SK-N-SH (cell line): ENCODE measurements around the gene SSMEM1. TPM values are rescaled to one million over a fixed set of nuclear protein-coding genes. Genes with fewer than 3 reads are reported as not detected.

Source experiments
- CTCF ChIA-PET: fragments of 300-600, 350-600 bp; formaldehyde crosslinking; extraction: SDS; loops from one replicate; lab custom pipeline; 2021; lab: Yijun Ruan, JAX
- POLR2A ChIA-PET: fragments of 350-600 bp; sonication (Branson Sonifier 250); formaldehyde crosslinking; extraction: SDS; loops from one replicate; lab custom pipeline; 2020; ENCODE audit warnings: antibody characterized with exemption, inconsistent platforms; lab: Yijun Ruan, JAX
- DNase-seq: peaks from one replicate; pipeline ENCODE4 v3.0.0; 2012
- H2AFZ ChIP-seq: fragments of 200-600 bp; sonication (generic); 2 replicates; pipeline ENCODE4 v1.8.1; 2016; ENCODE audit warnings: antibody characterized with exemption, mild to moderate bottlenecking, low read depth
- H3F3A ChIP-seq: fragments of 200-600 bp; sonication (generic); replicated peaks from 2 replicates; pipeline ENCODE3; 2016; ENCODE audit warnings: antibody characterized with exemption, mild to moderate bottlenecking; ENCODE audit not compliant: insufficient read depth
- H3K27ac ChIP-seq, 2 experiments: fragments of 200-500 bp in 1 of 2; fragments of 200-600 bp in 1 of 2; sonication (Bioruptor generic) in 1 of 2; sonication (generic), shearing (Covaris generic) in 1 of 2; 2 replicates each; pipeline versions ENCODE4 v1.5.1 to v1.6.1; 2014 to 2016; ENCODE audit warnings: low read depth in 2 of 2, inconsistent platforms in 1 of 2, low read length in 1 of 2, mild to moderate bottlenecking in 1 of 2, mixed read lengths in 1 of 2
- H3K27me3 ChIP-seq: fragments of 200-600 bp; sonication (generic), shearing (Covaris generic); 2 replicates; pipeline ENCODE4 v1.6.1; 2016; ENCODE audit warnings: mixed run types; ENCODE audit not compliant: insufficient read depth
- H3K36me3 ChIP-seq, 2 experiments: fragments of 200-500 bp in 1 of 2; fragments of 200-600 bp in 1 of 2; sonication (Bioruptor generic) in 1 of 2; sonication (generic) in 1 of 2; replicated peaks in 1 of 2; 2 replicates each; pipeline versions ENCODE3 to v1.5.1; 2014 to 2016; ENCODE audit warnings: low read length in 1 of 2, mild to moderate bottlenecking in 1 of 2; ENCODE audit not compliant: insufficient read depth in 2 of 2, control insufficient read depth in 1 of 2
- H3K4me1 ChIP-seq, 2 experiments: fragments of 200-500 bp in 1 of 2; fragments of 200-600 bp in 1 of 2; sonication (Bioruptor generic) in 1 of 2; sonication (generic), shearing (Covaris generic) in 1 of 2; 2 replicates each; pipeline versions ENCODE4 v1.5.1 to v1.6.1; 2014 to 2016; ENCODE audit warnings: low read depth in 1 of 2, low read length in 1 of 2, mixed run types in 1 of 2; ENCODE audit not compliant: insufficient read depth in 2 of 2, control insufficient read depth in 1 of 2
- H3K4me2 ChIP-seq: fragments of 200-600 bp; sonication (generic), shearing (Covaris generic); 2 replicates; pipeline ENCODE4 v1.6.1; 2017; ENCODE audit warnings: mixed run types
- H3K4me3 ChIP-seq, 2 experiments: fragments of 200-500 bp in 1 of 2; fragments of 200-600 bp in 1 of 2; sonication (Bioruptor generic) in 1 of 2; sonication (generic), shearing (Covaris generic) in 1 of 2; 2 replicates each; pipeline versions ENCODE4 v1.5.1 to v1.8.1; 2014 to 2016; ENCODE audit warnings: low read depth in 2 of 2, inconsistent platforms in 1 of 2, low read length in 1 of 2, mild to moderate bottlenecking in 1 of 2, mixed read lengths in 1 of 2, moderate library complexity in 1 of 2
- H3K79me2 ChIP-seq: fragments of 200-600 bp; sonication (generic); 2 replicates; pipeline ENCODE4 v1.8.1; 2017; ENCODE audit warnings: mild to moderate bottlenecking; ENCODE audit not compliant: insufficient read depth
- H3K9ac ChIP-seq: fragments of 200-600 bp; sonication (generic); 2 replicates; pipeline ENCODE4 v1.6.1; 2017; ENCODE audit warnings: mixed run types
- H3K9me2 ChIP-seq: fragments of 200-600 bp; sonication (generic); 2 replicates; pipeline ENCODE4 v1.6.1; 2017; ENCODE audit warnings: mixed run types
- H3K9me3 ChIP-seq: fragments of 200-600 bp; sonication (generic); 2 replicates; pipeline ENCODE4 v1.6.1; 2017; ENCODE audit warnings: mixed run types, mild to moderate bottlenecking, moderate library complexity
- H4K20me1 ChIP-seq: fragments of 200-600 bp; sonication (generic); 2 replicates; pipeline ENCODE4 v1.6.1; 2017; ENCODE audit warnings: mild to moderate bottlenecking, mixed run types; ENCODE audit not compliant: insufficient read depth
- ELF1 ChIP-seq: IDR thresholded peaks from 2 replicates; pipeline ENCODE4 v1.4.0; 2012
- FOXJ3 ChIP-seq: sonication (generic); formaldehyde crosslinking; IDR thresholded peaks from 2 replicates; pipeline ENCODE4 v1.5.1; 2020; ENCODE audit warnings: mild to moderate bottlenecking, missing genetic modification reagents
- FOXM1 ChIP-seq: IDR thresholded peaks from 2 replicates; pipeline ENCODE4 v1.4.0; 2012; ENCODE audit warnings: low read depth, mild to moderate bottlenecking
- GABPA ChIP-seq: IDR thresholded peaks from 2 replicates; pipeline ENCODE4 v1.4.0; 2012; ENCODE audit warnings: low read depth, mild to moderate bottlenecking
- MXI1 ChIP-seq: IDR thresholded peaks from 2 replicates; pipeline ENCODE4 v1.6.1; 2012; ENCODE audit warnings: mild to moderate bottlenecking, low read depth, low read length, improper control_type of control experiment
- NFIC ChIP-seq: IDR thresholded peaks from 2 replicates; pipeline ENCODE4 v1.4.0; 2012; ENCODE audit warnings: borderline replicate concordance
- PBX3 ChIP-seq: IDR thresholded peaks from 2 replicates; pipeline ENCODE4; 2012
- RAD21 ChIP-seq: IDR thresholded peaks from 2 replicates; pipeline ENCODE4 v1.6.1; 2012; ENCODE audit warnings: mild to moderate bottlenecking, low read length
- RCOR1 ChIP-seq: fragments of 150-350 bp; IDR thresholded peaks from 2 replicates; pipeline ENCODE4 v1.6.1; 2017; ENCODE audit warnings: antibody characterized with exemption, low read length
- RFX5 ChIP-seq: IDR thresholded peaks from 2 replicates; pipeline ENCODE4 v1.6.1; 2012; ENCODE audit warnings: mild to moderate bottlenecking, improper control_type of control experiment, low read length
- SIN3A ChIP-seq: IDR thresholded peaks from 2 replicates; pipeline ENCODE4 v1.6.1; 2012; ENCODE audit warnings: low read depth, mild to moderate bottlenecking, low read length, moderate library complexity, borderline replicate concordance
- SMC3 ChIP-seq: IDR thresholded peaks from 2 replicates; pipeline ENCODE4 v1.6.1; 2012; ENCODE audit warnings: low read depth, low read length, improper control_type of control experiment
- TAF1 ChIP-seq: IDR thresholded peaks from 2 replicates; pipeline ENCODE4 v1.6.1; 2012; ENCODE audit warnings: low read depth, mild to moderate bottlenecking, low read length, moderate library complexity, borderline replicate concordance
- TEAD4 ChIP-seq: IDR thresholded peaks from 2 replicates; pipeline ENCODE4 v1.4.0; 2012; ENCODE audit warnings: mild to moderate bottlenecking, borderline replicate concordance; ENCODE audit not compliant: insufficient read depth
- USF1 ChIP-seq: IDR thresholded peaks from 2 replicates; pipeline ENCODE4 v1.4.0; 2012; ENCODE audit warnings: low read depth, borderline replicate concordance
- YY1 ChIP-seq: IDR thresholded peaks from 2 replicates; pipeline ENCODE4 v1.4.0; 2012; ENCODE audit warnings: low read depth, mild to moderate bottlenecking
- ZBTB33 ChIP-seq: IDR thresholded peaks from 2 replicates; pipeline ENCODE4 v1.4.0; 2012; ENCODE audit warnings: low read depth, borderline replicate concordance
- WGBS: methylation state at CpG from one replicate; pipeline ENCODE4 v1.1.6; 2017; ENCODE audit warnings: low lambda C conversion rate; 5-methylcytosine and 5-hydroxymethylcytosine counted together
- polyA plus RNA-seq, 3 experiments: library from polyadenylated mRNA; depleted of rRNA; stranded (reverse); fragments of >200 nt; gene quantifications; 2 replicates each; pipeline ENCODE4 v1.2.3, GENCODE V29; 2012
- TF ChIP-seq, protein P1 (sequence below): IDR thresholded peaks from 2 replicates; pipeline ENCODE4 v1.6.1; 2012; ENCODE audit warnings: mild to moderate bottlenecking, low read depth, low read length, moderate library complexity
- TF ChIP-seq, protein P2 (sequence below): fragments of 200-600 bp; sonication (generic); IDR thresholded peaks from 2 replicates; pipeline ENCODE4 v1.6.1; 2017; ENCODE audit warnings: antibody characterized with exemption, mild to moderate bottlenecking, moderate library complexity

The SSMEM1 gene
- polyA plus RNA-seq, 1 of the 3 experiments (the other 2 are of a cell fraction), result not detected

DNA sequence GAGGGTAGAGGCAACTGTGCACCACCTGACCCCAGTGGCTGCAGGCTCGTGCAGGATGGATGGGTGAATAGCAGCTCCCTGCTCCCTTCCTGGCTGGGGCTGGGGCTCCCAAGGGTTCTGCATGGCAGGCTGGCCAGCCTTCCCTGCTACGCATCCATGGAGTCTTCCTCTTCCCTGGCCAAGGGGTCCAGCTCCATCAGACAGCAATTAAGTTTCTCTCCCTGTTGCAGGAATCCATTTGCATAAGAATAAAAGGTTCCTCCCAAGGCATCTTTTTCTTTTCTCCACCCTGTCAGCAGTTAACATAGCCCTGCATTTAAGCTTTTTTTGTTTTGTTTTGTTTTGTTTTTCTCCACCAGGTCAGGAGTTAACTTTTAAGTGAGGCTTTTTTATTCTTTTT is 49.0 kb downstream of the SSMEM1 start:
- no peak overlapping the region for H3K4me3 ChIP-seq
- no peaks in the 10 kb centered on the region for H3K4me1 ChIP-seq
- H3K27ac ChIP-seq, result no peak overlapping the region
- no peaks in the 10 kb centered on the region for H3K27me3 ChIP-seq
- ChIA-PET CTCF (interaction anchor here (0.7 to 2.5 kb wide), 4 partner anchors 21 to 575 kb away, joined by 3 to 12 read pairs (median 3); no protein-coding TSS in a partner anchor), POLR2A (no interaction called here)
- H3K9me2 ChIP-seq, result no peaks in the 10 kb centered on the region
- H2AFZ ChIP-seq, result no peak overlapping the region
- no peak overlapping the region for H3K9ac ChIP-seq
- H3F3A ChIP-seq, result no peaks in the 10 kb centered on the region
- peaks cover 36% of the 10 kb centered on the region for H3K9me3 ChIP-seq
- no peak for TF ChIP-seq RAD21
- no peak for TF ChIP-seq ELF1
- no peak for TF ChIP-seq TAF1
- TF ChIP-seq SIN3A, result no peak
- TF ChIP-seq RFX5, result no peak
- no peak for TF ChIP-seq GABPA
- TF ChIP-seq FOXJ3 (CRISPR knock-in tag), result no peak
- TF ChIP-seq PBX3, result no peak
- no peak for TF ChIP-seq TEAD4
- no peak for TF ChIP-seq NFIC
- H4K20me1 ChIP-seq, result no peaks in the 10 kb centered on the region
- 25% methylated on average over 2 of the region's 2 CpGs for WGBS
- H3K36me3 ChIP-seq, result no peaks in the 10 kb centered on the region
- H3K79me2 ChIP-seq, result no peaks in the 10 kb centered on the region
- H3K4me2 ChIP-seq, result no peak overlapping the region
- no peak for DNase-seq

GRCh38 chr7:130258494-130259078 is 50.9 kb downstream of the SSMEM1 start:
- no peaks in the 10 kb centered on the region for H4K20me1 ChIP-seq
- no peak overlapping the region for H2AFZ ChIP-seq
- H3K9me3 ChIP-seq, result peaks cover 29% of the 10 kb centered on the region
- H3K79me2 ChIP-seq, result no peaks in the 10 kb centered on the region
- H3K9ac ChIP-seq, result no peak overlapping the region
- no peaks in the 10 kb centered on the region for H3K4me1 ChIP-seq
- H3F3A ChIP-seq, result no peaks in the 10 kb centered on the region
- no peak for DNase-seq
- POLR2A ChIA-PET, result no interaction called here
- no peaks in the 10 kb centered on the region for H3K36me3 ChIP-seq
- CTCF ChIA-PET, result interaction anchor here (1.4 to 1.7 kb wide), 2 partner anchors 9 to 463 kb away, joined by 3 read pairs; no protein-coding TSS in a partner anchor
- WGBS, result 2% methylated on average over 1 of the region's 1 CpG
- no peak overlapping the region for H3K27ac ChIP-seq
- no peaks in the 10 kb centered on the region for H3K9me2 ChIP-seq
- no peak overlapping the region for H3K4me2 ChIP-seq
- no peaks in the 10 kb centered on the region for H3K27me3 ChIP-seq
- H3K4me3 ChIP-seq, result no peak overlapping the region
- TF ChIP-seq YY1 (no peak), FOXM1 (no peak), MXI1 (no peak), RCOR1 (no peak), ELF1 (no peak), FOXJ3 (CRISPR knock-in tag) (no peak), USF1 (no peak), SMC3 (no peak), GABPA (no peak), ZBTB33 (no peak)
- TF ChIP-seq, protein P1, sequence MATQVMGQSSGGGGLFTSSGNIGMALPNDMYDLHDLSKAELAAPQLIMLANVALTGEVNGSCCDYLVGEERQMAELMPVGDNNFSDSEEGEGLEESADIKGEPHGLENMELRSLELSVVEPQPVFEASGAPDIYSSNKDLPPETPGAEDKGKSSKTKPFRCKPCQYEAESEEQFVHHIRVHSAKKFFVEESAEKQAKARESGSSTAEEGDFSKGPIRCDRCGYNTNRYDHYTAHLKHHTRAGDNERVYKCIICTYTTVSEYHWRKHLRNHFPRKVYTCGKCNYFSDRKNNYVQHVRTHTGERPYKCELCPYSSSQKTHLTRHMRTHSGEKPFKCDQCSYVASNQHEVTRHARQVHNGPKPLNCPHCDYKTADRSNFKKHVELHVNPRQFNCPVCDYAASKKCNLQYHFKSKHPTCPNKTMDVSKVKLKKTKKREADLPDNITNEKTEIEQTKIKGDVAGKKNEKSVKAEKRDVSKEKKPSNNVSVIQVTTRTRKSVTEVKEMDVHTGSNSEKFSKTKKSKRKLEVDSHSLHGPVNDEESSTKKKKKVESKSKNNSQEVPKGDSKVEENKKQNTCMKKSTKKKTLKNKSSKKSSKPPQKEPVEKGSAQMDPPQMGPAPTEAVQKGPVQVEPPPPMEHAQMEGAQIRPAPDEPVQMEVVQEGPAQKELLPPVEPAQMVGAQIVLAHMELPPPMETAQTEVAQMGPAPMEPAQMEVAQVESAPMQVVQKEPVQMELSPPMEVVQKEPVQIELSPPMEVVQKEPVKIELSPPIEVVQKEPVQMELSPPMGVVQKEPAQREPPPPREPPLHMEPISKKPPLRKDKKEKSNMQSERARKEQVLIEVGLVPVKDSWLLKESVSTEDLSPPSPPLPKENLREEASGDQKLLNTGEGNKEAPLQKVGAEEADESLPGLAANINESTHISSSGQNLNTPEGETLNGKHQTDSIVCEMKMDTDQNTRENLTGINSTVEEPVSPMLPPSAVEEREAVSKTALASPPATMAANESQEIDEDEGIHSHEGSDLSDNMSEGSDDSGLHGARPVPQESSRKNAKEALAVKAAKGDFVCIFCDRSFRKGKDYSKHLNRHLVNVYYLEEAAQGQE, result no peak
- TF ChIP-seq, protein P2, sequence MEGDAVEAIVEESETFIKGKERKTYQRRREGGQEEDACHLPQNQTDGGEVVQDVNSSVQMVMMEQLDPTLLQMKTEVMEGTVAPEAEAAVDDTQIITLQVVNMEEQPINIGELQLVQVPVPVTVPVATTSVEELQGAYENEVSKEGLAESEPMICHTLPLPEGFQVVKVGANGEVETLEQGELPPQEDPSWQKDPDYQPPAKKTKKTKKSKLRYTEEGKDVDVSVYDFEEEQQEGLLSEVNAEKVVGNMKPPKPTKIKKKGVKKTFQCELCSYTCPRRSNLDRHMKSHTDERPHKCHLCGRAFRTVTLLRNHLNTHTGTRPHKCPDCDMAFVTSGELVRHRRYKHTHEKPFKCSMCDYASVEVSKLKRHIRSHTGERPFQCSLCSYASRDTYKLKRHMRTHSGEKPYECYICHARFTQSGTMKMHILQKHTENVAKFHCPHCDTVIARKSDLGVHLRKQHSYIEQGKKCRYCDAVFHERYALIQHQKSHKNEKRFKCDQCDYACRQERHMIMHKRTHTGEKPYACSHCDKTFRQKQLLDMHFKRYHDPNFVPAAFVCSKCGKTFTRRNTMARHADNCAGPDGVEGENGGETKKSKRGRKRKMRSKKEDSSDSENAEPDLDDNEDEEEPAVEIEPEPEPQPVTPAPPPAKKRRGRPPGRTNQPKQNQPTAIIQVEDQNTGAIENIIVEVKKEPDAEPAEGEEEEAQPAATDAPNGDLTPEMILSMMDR, result no peak
